Mucosa of descending colon (tissue), 3 donors: ENCODE results near the gene RDH5. TPM values are rescaled to one million over a fixed set of nuclear protein-coding genes. Genes with fewer than 3 reads are reported as not detected.

ENCODE experiments used
- ATAC-seq: fragments of 200-7000 bp; cut with Tn5 transposase; one replicate; pipeline ENCODE4 v1.9.1; 2020; ENCODE audit warnings: mild to moderate bottlenecking, moderate library complexity
- DNase-seq, 3 donors: peaks; one replicate each; pipeline ENCODE4 v3.0.0-alpha.2; 2020
- H3K36me3 ChIP-seq: fragments of 200-600 bp; one replicate; pipeline ENCODE4 v1.8.0; 2021; ENCODE audit warnings: low read depth, mild to moderate bottlenecking
- H3K4me1 ChIP-seq: fragments of 200-600 bp; one replicate; pipeline ENCODE4 v1.8.0; 2021; ENCODE audit warnings: low read depth, mild to moderate bottlenecking
- H3K4me3 ChIP-seq: fragments of 200-600 bp; one replicate; pipeline ENCODE4 v1.8.0; 2021; ENCODE audit warnings: mild to moderate bottlenecking
- H3K9me3 ChIP-seq: fragments of 200-600 bp; one replicate; pipeline ENCODE4 v1.8.0; 2021; ENCODE audit warnings: mild to moderate bottlenecking
- CTCF ChIP-seq: fragments of 200-600 bp; IDR thresholded peaks from one replicate; pipeline ENCODE4 v1.8.0; 2022; ENCODE audit warnings: antibody characterized with exemption, mild to moderate bottlenecking
- intact Hi-C, 2 donors: fragments of 100-400 bp; cut with DNase I in 1 of 2; cut with micrococcal nuclease in 1 of 2; formaldehyde crosslinking; loops; one replicate each; pipeline versions ENCODE4 v1.11.0 to v1.11.1; 2022; cut with DNase I, micrococcal nuclease
- total RNA-seq, 3 donors: library from RNA; stranded (reverse); fragmentation: NEBNext Ultra II Directional in 2 of 3; extraction: Animal tissue kit (Norgen Biotek cat#: 25700) in 2 of 3; gene quantifications; one replicate each; pipeline versions ENCODE4 v1.2.1 to v1.2.4, GENCODE V29; 2021 to 2023
- donor health status: DM: no; HTN: no; CAD: no; lungs with moderate emphysema.
- donor health status: DM: no; HTN: no; CAD: no.
- donor health status: DM: no; HTN: yes; CAD: no.

RDH5 gene
- total RNA-seq, 3 donors from 2014 or later: 21.5 to 48.1 (median 35.8) TPM

- Histone ChIP-seq H3K4me3 (no peak overlapping the region), H3K4me1 (no peaks in the 10 kb centered on the region), H3K9me3 (no peaks in the 10 kb centered on the region), H3K36me3 (no peaks in the 10 kb centered on the region)
- intact Hi-C loops: no loop called here
- TF ChIP-seq CTCF: no peak
- ATAC-seq (no peak), DNase-seq (no peak)
These were observed 47.0 kb downstream of the RDH5 start for GRCh38 chr12:55767156-55767555.

- no peak for ATAC-seq
These were observed 51.5 kb downstream of the RDH5 start for GRCh38 chr12:55771736-55772135.

More at GRCh38 chr12:55771736-55772135, 51.5 kb downstream of the RDH5 start:
- H3K4me1 ChIP-seq: no peaks in the 10 kb centered on the region
- no peak for TF ChIP-seq CTCF
- H3K4me3 ChIP-seq: no peak overlapping the region
- H3K36me3 ChIP-seq: no peaks in the 10 kb centered on the region
- DNase-seq: no peak
- H3K9me3 ChIP-seq: no peaks in the 10 kb centered on the region
- intact Hi-C loops: no loop called here

Other genes starting within 250 kb of the RDH5 start
- not detected for gene OR6C68, start 228.0 kb upstream of the RDH5 start, total RNA-seq
- gene OR6C4, start 170.8 kb upstream of the RDH5 start, total RNA-seq: not detected
- gene OR2AP1, start 147.9 kb upstream of the RDH5 start, total RNA-seq: not detected
- gene OR10P1, start 83.5 kb upstream of the RDH5 start, total RNA-seq: not detected
- 100 to 1,000 TPM in 1 of 3 donors, 10 to 100 TPM in 2; 16.5 to 449 (median 46.0) TPM for gene ITGA7, start 12.5 kb upstream of the RDH5 start, total RNA-seq
- gene BLOC1S1, start 4.3 kb upstream of the RDH5 start, total RNA-seq: 100 to 1,000 TPM; 201 to 285 (median 241) TPM
- 1,000 to 10,000 TPM in 2 of 3 donors, 100 to 1,000 TPM in 1; 992 to 1,177 (median 1,016) TPM for gene CD63, start 8.6 kb downstream of the RDH5 start, total RNA-seq
- 10 to 100 TPM in 1 of 3 donors, 1 to 10 TPM in 2; 1.0 to 13.8 (median 2.8) TPM for gene GDF11, start 22.7 kb downstream of the RDH5 start, total RNA-seq
- gene SARNP, start 97.3 kb downstream of the RDH5 start, total RNA-seq: 10 to 100 TPM; 38.7 to 45.9 (median 41.3) TPM
- 10 to 100 TPM; 42.1 to 97.8 (median 74.2) TPM for gene ORMDL2, start 97.6 kb downstream of the RDH5 start, total RNA-seq
- gene DNAJC14, start 109.2 kb downstream of the RDH5 start, total RNA-seq: 10 to 100 TPM; 26.6 to 30.8 (median 27.7) TPM
- gene MMP19, start 122.5 kb downstream of the RDH5 start, total RNA-seq: 1 to 10 TPM; 1.7 to 6.6 (median 5.0) TPM
- 10 to 100 TPM; 29.7 to 48.8 (median 45.7) TPM for gene PYM1, start 207.5 kb downstream of the RDH5 start, total RNA-seq
- 100 to 1,000 TPM in 1 of 3 donors, 10 to 100 TPM in 2; 82.6 to 148 (median 97.0) TPM for gene DGKA, start 210.8 kb downstream of the RDH5 start, total RNA-seq
- gene PMEL, start 245.6 kb downstream of the RDH5 start, total RNA-seq: 1 to 10 TPM; 1.3 to 4.4 (median 3.4) TPM
- gene CDK2, start 246.4 kb downstream of the RDH5 start, total RNA-seq: 10 to 100 TPM; 17.1 to 22.1 (median 20.8) TPM